A549 (cell line): ENCODE measurements around the gene STIM2.

Experiments used
- EP300 ChIP-seq, 2 experiments: fragments of >200 bp; sonication (Bioruptor Twin); formaldehyde crosslinking; IDR thresholded peaks; 2 replicates in 1 of 2; 3 replicates in 1 of 2; pipeline ENCODE4 v1.6.1; 2016 to 2017
- HDAC2 ChIP-seq: fragments of 200-600 bp; sonication (generic); IDR thresholded peaks from 2 replicates; pipeline ENCODE4 v1.6.1; 2016
- HOXA7 ChIP-seq: fragments of 250-450 bp; sonication (Bioruptor Pico); IDR thresholded peaks from 2 replicates; pipeline ENCODE4 v1.5.0; 2020; ENCODE audit warnings: mild to moderate bottlenecking, moderate library complexity
- KDM5A ChIP-seq: fragments of 200-600 bp; sonication (generic); IDR thresholded peaks from 2 replicates; pipeline ENCODE4 v1.6.1; 2016; ENCODE audit warnings: antibody characterized with exemption, mild to moderate bottlenecking
- MAFK ChIP-seq: fragments of 450-650 bp; IDR thresholded peaks from 2 replicates; pipeline ENCODE4 v1.6.1; 2014; ENCODE audit not compliant: partially characterized antibody
- MAZ ChIP-seq: fragments of 150-350 bp; IDR thresholded peaks from 2 replicates; pipeline ENCODE4 v1.6.1; 2014; ENCODE audit warnings: antibody characterized with exemption, low read depth, low read length, borderline replicate concordance
- MYC ChIP-seq: IDR thresholded peaks from 2 replicates; pipeline ENCODE4 v1.6.1; 2012; ENCODE audit warnings: mild to moderate bottlenecking, inconsistent platforms, low read length, improper control_type of control experiment, borderline replicate concordance
- NFE2L2 ChIP-seq: fragments of 150-350 bp; conservative IDR thresholded peaks from 2 replicates; pipeline ENCODE4 v1.6.1; 2014; ENCODE audit warnings: low read length
- POLR2A ChIP-seq: IDR thresholded peaks from 2 replicates; pipeline ENCODE4 v1.6.1; 2012; ENCODE audit warnings: mild to moderate bottlenecking, low read length
- TF ChIP-seq, protein P1 (sequence below): fragments of >200 bp; sonication (Bioruptor Twin); formaldehyde crosslinking; IDR thresholded peaks from 3 replicates; pipeline ENCODE4 v1.5.1; 2016

DNA sequence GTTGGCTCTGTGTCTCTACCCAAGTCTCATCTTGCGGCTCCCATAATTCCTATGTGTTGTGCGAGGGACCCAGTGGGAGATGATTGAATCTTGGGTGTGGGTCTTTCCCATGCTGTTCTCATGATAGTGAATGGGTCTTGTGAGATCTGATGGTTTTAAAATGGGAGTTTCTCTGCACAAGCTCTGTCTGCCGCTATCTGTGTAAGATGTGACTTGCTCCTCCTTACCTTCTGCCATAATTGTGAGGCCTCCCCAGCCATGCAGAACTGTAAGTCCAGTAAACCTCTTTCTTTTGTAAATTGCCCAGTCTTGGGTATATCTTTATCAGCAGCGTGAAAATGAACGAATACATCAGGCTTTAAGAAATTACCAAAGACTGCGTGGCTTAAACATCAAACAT, 31.2 kb downstream of the STIM2 start:
- TF ChIP-seq, protein P1, sequence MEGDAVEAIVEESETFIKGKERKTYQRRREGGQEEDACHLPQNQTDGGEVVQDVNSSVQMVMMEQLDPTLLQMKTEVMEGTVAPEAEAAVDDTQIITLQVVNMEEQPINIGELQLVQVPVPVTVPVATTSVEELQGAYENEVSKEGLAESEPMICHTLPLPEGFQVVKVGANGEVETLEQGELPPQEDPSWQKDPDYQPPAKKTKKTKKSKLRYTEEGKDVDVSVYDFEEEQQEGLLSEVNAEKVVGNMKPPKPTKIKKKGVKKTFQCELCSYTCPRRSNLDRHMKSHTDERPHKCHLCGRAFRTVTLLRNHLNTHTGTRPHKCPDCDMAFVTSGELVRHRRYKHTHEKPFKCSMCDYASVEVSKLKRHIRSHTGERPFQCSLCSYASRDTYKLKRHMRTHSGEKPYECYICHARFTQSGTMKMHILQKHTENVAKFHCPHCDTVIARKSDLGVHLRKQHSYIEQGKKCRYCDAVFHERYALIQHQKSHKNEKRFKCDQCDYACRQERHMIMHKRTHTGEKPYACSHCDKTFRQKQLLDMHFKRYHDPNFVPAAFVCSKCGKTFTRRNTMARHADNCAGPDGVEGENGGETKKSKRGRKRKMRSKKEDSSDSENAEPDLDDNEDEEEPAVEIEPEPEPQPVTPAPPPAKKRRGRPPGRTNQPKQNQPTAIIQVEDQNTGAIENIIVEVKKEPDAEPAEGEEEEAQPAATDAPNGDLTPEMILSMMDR, result no peak
- no peak for TF ChIP-seq POLR2A
- TF ChIP-seq HOXA7, result no peak
- no peak for TF ChIP-seq MYC
- TF ChIP-seq MAZ, result no peak
- no peak for TF ChIP-seq MAFK
- TF ChIP-seq KDM5A, result no peak
- TF ChIP-seq NFE2L2, result no peak
- no peak for TF ChIP-seq HDAC2
- TF ChIP-seq EP300 (IDR thresholded peaks at IDR 0.05), result no peak
